ENCODE results near the gene NOSIP. TPM values are rescaled to one million over a fixed set of nuclear protein-coding genes. Genes with fewer than 3 reads are reported as not detected.

NOSIP gene
- total RNA-seq, 6 experiments from 2014 or later, result 16.2 to 31.9 (median 23.2) TPM

GRCh38 chr19:49565261-49565660 is 15.1 kb downstream of the NOSIP start:
- intact Hi-C loops (cut with DNase I), result loop anchor here in 1 of 2 donors (5.0 kb wide), 1 partner anchor 58 kb away; no protein-coding TSS in a partner anchor

DNA sequence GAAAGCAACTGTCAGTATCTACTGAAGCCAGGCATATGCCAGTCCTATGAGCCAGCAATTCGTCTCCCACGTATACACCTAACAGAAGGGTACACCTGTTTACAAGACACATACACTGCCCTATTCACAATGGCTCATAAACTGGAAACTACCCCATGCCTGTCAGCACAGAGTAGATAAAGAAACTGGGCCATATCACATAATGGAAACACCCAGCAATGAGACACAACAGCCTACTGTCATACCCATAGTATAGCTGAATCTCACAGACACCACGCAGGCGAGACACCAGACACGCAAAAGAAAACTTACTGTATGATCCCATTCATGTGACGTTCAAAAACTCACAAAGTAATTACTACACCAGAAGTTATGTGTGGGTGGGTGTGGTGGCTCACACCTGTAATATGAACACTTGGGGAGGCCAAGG is 15.7 kb downstream of the NOSIP start:
- H3K4me3 ChIP-seq, result no peak overlapping the region
- WGBS (ENCODE audit: insufficient coverage, low coverage, low lambda C conversion rate, missing lambda C conversion rate), result 86% methylated on average over 4 of the region's 6 CpGs
- H3K36me3 ChIP-seq, result no peaks in the 10 kb centered on the region
- no peaks in the 10 kb centered on the region for H3K9me3 ChIP-seq
- peaks cover 0 to 19% (median 0%) of the 10 kb centered on the region in 4 donors for H3K4me1 ChIP-seq
- no peaks in the 10 kb centered on the region for H3K27me3 ChIP-seq
- ATAC-seq (no peak), DNase-seq (no peak)
- intact Hi-C loops (cut with DNase I), result loop anchor here in 1 of 2 donors (5.0 kb wide), 1 partner anchor 57 kb away; no protein-coding TSS in a partner anchor
- no peak overlapping the region for H3K27ac ChIP-seq
- TF ChIP-seq, protein P1, sequence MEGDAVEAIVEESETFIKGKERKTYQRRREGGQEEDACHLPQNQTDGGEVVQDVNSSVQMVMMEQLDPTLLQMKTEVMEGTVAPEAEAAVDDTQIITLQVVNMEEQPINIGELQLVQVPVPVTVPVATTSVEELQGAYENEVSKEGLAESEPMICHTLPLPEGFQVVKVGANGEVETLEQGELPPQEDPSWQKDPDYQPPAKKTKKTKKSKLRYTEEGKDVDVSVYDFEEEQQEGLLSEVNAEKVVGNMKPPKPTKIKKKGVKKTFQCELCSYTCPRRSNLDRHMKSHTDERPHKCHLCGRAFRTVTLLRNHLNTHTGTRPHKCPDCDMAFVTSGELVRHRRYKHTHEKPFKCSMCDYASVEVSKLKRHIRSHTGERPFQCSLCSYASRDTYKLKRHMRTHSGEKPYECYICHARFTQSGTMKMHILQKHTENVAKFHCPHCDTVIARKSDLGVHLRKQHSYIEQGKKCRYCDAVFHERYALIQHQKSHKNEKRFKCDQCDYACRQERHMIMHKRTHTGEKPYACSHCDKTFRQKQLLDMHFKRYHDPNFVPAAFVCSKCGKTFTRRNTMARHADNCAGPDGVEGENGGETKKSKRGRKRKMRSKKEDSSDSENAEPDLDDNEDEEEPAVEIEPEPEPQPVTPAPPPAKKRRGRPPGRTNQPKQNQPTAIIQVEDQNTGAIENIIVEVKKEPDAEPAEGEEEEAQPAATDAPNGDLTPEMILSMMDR (IDR thresholded peaks at IDR 0.05), result no peak
- TF ChIP-seq POLR2A (IDR thresholded peaks at IDR 0.05), result no peak

More at GRCh38 chr19:49565261-49565660, 15.1 kb downstream of the NOSIP start:
- Histone ChIP-seq H3K36me3 (no peaks in the 10 kb centered on the region), H3K27ac (no peak overlapping the region), H3K27me3 (no peaks in the 10 kb centered on the region), H3K4me1 (peaks cover 0 to 15% (median under 1%) of the 10 kb centered on the region in 4 donors), H3K9me3 (no peaks in the 10 kb centered on the region), H3K4me3 (no peak overlapping the region)
- 56% methylated on average over 4 of the region's 4 CpGs for WGBS (ENCODE audit: insufficient coverage, low coverage, low lambda C conversion rate, missing lambda C conversion rate)
- DNase-seq, result no peak
- TF ChIP-seq, protein P1 (IDR thresholded peaks at IDR 0.05), result no peak
- no peak for TF ChIP-seq POLR2A (IDR thresholded peaks at IDR 0.05)
- ATAC-seq, result peak in 2 of 4 donors; percentile 11 to 12

DNA sequence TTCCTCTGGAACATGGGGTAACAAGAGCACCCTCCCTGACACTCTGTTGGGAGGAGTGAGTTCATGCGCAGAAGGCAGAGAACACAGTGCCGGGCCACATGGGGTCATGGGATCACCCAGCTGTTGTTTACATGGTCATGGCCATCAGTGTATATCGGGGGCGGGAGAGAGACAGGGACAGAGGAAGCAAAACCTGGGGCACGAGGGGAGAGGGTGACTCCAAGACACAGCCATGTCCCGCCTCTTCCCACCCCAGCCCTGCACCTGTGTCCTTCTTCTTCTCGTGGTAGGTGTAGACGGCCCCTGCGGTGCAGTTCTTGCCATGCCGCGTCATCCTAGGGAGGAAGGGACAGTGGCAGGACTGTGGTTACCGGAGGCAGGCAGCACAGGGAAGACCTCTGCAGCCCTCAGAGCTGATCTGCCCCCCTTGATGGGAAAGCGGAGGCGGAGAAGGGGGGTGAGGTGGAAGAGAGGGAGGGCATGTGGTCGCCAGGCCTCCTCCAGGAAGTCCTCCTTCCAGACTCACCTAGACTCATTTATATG is 19.9 kb downstream of the NOSIP start:
- Histone ChIP-seq H3K4me1 (peaks cover 0 to 19% (median 0%) of the 10 kb centered on the region in 4 donors), H3K27ac (no peak overlapping the region), H3K27me3 (no peaks in the 10 kb centered on the region), H3K36me3 (peaks cover 0 to 28% (median 12%) of the 10 kb centered on the region in 4 donors), H3K9me3 (no peaks in the 10 kb centered on the region), H3K4me3 (no peak overlapping the region)
- ATAC-seq (peak; percentile 29 to 65 (median 38)), DNase-seq (peak in 1 of 3 donors; percentile 60)
- TF ChIP-seq POLR2A (IDR thresholded peaks at IDR 0.05), result no peak
- TF ChIP-seq, protein P1 (IDR thresholded peaks at IDR 0.05), result no peak
- WGBS (ENCODE audit: insufficient coverage, low coverage, low lambda C conversion rate, missing lambda C conversion rate), result 50% methylated on average over 8 of the region's 15 CpGs
- intact Hi-C loops (cut with DNase I), result no loop called here

GRCh38 chr19:49559928-49560327 is 20.4 kb downstream of the NOSIP start:
- 35% methylated on average over 2 of the region's 15 CpGs for WGBS (ENCODE audit: insufficient coverage, low coverage, low lambda C conversion rate, missing lambda C conversion rate)
- Histone ChIP-seq H3K27ac (no peak overlapping the region), H3K36me3 (peaks cover 0 to 28% (median 12%) of the 10 kb centered on the region in 4 donors), H3K4me3 (no peak overlapping the region), H3K27me3 (no peaks in the 10 kb centered on the region), H3K9me3 (no peaks in the 10 kb centered on the region), H3K4me1 (peaks cover 0 to 15% (median 0%) of the 10 kb centered on the region in 4 donors)
- DNase-seq, result no peak
- ATAC-seq, result no peak
- intact Hi-C loops (cut with DNase I), result no loop called here
- TF ChIP-seq POLR2A (IDR thresholded peaks at IDR 0.05), result no peak
- TF ChIP-seq, protein P1 (IDR thresholded peaks at IDR 0.05), result no peak

All from right lobe of liver (tissue), 6 donors.